NCI-H1105 treated with DMSO at 0.1 percent for 48 hours (cell line): ENCODE results near the gene NDUFAF4.

Source experiments
- DNase-seq: peaks from one replicate; lab custom pipeline; 2025; lab: John Stamatoyannopoulos, UW

NDUFAF4 gene

GRCh38 chr6:96899019-96899418 lies 1.3 kb upstream of the NDUFAF4 start:
- peak; percentile 61 for DNase-seq

- DNase-seq, result peak; percentile 41
These were observed 655 bp upstream of the NDUFAF4 start for GRCh38 chr6:96898241-96898851.

DNA sequence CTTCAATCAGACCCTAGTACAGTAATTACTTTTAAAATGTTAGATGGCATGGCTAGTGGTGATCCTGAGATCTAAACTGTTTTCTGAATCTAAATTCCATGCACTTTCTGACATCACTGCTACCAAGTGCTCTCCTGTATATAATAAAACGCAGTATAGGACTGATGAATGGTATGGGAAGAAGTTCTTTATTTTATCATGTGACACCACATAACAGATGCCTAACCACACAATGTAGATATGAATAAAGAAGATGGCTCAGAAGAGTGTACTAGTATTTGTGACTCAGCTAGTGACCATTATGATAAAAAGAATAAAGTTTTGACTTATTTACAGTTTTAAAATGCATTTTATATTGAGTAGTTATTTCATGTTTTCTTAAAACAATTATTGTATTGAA lies 8.5 kb downstream of the NDUFAF4 start:
- no peak for DNase-seq

DNA sequence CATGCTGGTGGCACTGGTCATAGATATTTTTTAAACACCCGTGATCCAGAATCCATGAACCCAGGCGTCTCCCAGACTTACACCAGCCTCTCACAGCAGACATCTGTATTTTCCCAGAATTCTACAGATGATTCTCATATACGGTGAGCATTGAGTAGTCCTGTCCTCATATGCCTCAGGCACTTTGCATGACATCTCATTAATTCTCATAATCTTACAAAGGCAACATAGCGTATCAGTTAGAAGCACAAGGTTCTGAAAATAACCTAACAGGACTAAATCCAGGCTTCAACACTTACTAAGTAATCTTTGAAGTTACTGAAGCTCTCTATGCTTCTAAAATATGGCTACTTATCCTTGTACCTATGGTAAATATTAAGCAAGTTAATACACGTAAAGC lies 8.9 kb downstream of the NDUFAF4 start:
- DNase-seq, result no peak

DNA sequence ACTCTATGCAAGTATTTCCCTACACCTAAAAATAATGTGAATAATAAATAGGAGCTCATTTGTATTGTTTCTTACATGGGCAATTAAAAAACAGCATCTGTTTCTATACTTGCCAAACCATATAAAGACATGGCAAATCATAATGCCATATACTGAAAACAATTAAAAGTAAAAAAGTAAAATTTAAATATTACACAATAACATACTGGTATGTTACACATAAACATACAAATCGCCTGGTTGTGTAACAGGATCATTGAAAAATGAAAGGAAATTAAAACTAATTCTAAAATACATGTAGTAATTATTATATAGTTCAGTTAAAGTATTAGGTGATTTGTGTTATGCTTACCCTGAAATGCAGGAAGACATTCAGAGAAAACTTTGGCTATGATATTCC lies 11.2 kb downstream of the NDUFAF4 start:
- DNase-seq, result no peak

DNA sequence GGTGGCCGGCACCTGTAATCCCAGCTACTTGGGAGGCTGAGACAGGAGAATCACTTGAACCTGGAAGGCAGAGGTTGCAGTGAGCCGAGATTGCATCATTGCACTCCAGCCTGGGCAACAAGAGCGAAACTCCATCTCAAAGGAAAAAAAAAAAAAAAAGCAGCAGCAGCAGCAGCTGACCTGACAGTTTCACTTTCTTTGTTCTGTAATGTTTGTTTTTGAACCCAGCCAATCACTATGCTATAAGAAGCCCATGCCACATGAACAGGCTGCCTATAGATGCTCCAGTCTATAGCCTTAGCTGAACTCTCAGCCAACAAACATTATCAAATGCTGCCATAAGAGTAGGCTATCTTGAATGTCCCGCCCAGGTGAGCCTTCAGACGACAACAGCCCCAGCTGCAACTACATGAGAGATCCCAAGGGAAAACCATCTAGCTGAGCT lies 12.5 kb downstream of the NDUFAF4 start:
- peak; percentile 21 for DNase-seq

DNA sequence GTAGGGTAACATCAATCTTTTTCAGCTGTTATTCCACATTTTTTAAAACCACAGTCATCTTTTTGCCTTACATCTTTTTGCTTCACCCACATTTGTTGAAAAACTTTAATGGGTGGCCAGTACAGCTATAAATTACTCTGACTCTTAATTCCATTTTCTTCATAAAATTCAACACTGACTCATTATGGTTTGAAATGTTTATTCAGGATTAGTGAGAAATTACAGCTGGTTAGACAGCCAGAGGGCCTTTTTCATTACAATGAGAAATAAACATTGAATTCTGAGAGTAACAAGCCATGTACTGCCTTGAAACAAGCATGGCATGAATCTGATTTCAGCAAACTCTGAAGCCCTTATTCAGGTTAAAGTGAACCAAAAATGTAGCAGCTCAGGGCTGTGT lies 19.5 kb downstream of the NDUFAF4 start:
- no peak for DNase-seq

DNA sequence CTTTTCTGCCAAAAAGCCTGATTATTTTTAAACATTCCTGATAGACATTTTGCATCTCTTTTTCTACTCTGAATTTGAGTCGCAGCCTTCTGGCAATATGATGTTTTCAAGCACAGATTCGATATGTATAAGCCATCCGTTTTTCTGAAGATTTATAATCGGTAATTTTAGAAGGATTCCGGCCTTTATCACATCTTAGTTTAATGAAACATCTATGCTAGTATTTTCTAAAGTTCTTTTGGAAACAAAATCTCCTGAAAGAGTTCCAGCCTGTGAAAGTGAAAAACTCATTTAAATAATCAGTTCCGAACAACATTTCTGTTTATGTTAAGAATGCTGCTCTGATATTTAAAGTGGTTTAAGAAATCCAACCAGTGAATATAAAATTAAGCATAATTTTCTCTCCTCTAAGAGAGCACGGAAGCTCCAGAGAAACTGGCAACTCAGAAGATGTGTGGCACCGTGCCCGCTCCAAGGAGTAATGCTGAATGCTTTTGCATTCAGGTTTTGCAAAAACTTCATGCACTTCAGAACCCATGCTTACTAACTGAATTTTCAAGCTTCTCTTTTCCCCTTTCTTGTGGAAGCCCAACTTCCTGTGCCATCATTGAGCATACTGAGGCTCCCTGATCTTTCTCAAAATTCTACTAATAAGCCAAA lies 20.7 kb downstream of the NDUFAF4 start:
- DNase-seq, result no peak

GRCh38 chr6:96872976-96873375 lies 24.7 kb downstream of the NDUFAF4 start:
- no peak for DNase-seq

- DNase-seq, result no peak
These were observed 32.7 kb downstream of the NDUFAF4 start for GRCh38 chr6:96865055-96865405.

DNA sequence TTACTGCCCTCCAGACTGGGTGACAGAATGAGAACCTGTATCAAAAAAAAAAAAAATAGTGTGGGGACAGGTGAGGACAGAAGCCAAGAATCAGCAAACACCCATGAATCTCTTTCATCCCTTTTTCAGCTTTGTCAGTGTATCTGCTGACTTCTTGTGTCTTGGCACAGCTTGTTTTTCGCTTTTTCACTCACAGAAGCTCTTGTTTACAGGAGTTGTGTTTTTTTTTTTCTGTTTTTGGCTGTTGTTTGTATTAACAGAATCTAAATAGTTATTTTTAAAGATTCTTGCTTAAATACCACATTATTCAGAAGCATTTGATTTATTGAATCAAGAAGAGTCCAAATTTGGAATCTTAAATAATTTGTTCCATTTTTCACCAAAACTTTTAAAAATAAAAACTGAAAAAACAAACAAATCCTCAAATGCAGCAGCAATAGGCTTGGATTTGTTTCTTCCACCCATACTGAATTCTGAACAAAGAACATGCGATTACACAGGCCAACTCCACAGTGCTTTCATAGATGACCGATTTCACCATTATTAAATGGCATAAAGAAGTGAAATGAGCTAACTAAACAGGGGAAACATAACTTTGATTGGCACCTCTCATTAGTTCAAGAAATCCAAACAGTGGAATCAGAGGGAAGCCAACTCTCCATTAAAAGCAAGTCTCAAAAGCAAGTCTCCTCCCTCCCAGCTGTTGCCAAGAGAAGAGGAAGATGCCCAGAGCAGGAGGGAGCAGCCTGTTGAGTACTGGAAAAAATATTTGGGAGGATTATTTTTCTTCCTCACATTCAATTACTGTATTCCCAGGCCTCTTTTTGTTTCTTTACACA lies 33.3 kb downstream of the NDUFAF4 start:
- DNase-seq, result no peak

- no peak for DNase-seq
These were observed 35.1 kb downstream of the NDUFAF4 start for GRCh38 chr6:96862560-96862959.

DNA sequence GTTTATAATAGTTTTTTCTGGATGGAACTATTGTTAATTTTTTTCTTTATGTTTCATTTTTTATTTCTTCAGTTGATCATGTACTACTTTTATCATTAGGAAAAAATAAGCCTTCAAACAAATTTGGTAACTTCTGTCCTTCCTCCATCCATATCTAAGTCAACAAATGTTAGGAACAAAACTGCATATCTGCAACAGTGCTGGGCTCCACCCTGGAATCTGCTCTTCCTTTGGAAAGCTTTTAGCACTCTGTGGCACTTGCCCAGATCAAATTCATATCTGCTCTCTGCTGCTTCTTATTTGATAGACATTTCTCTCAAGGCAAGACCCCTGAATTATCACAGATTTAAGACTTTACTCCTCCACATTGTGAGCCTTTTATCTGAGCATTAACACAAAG lies 36.1 kb downstream of the NDUFAF4 start:
- no peak for DNase-seq

DNA sequence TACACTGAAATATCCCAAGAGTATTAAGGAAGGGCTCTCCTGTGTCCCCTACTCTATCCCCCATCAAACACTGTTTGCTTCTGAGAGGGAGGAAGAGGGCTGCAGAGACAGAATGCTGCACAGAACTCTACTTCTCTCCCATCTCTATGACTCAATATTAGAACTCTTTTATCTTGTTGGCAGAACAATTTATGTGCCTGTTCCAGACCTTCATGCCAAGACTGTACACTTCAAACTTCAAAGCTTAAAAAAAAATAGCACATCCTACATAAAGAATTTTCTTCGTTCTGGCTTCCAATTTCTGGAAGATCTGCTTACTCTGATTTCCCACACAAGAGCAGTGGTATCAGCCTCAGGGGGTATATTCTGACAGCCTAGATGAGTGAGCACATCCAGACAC lies 40.8 kb downstream of the NDUFAF4 start:
- DNase-seq, result no peak

DNA sequence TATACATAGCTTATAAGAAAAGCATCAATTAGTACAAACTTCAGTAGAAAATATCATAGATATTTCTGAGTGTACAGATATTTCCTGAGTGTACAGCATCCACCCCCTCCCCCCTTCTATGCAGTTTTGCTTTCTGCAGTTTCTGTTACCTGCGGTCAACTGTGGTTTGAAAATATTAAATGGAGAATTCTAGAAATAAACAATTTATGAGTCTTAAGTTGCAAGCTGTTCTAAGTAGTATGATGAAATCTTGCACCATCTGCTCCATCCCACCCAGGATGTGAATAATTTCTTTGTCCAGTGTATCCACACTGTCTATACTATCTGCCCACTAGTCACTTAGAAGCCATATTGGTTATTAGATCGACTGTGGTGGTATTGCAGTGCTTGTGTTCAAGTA lies 44.6 kb downstream of the NDUFAF4 start:
- DNase-seq, result no peak

DNA sequence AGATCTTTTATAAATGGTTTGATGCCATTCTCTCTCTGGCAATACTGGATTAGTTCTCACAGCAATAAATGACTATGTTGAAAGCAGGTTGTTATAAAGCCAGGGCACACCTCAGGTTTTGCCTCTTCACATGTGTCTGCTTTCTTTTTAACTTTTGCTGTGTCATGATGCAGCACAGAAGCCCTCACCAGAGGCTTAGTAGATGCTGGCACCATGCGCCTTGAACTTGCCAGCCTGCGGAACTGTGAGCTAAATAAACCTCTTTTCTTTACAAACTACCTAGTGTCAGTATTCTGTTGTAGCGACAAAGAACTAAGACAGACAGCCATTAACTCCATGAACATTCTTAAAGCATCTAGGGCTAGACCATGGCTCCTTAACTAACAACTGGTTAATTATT lies 45.1 kb downstream of the NDUFAF4 start:
- DNase-seq, result no peak

DNA sequence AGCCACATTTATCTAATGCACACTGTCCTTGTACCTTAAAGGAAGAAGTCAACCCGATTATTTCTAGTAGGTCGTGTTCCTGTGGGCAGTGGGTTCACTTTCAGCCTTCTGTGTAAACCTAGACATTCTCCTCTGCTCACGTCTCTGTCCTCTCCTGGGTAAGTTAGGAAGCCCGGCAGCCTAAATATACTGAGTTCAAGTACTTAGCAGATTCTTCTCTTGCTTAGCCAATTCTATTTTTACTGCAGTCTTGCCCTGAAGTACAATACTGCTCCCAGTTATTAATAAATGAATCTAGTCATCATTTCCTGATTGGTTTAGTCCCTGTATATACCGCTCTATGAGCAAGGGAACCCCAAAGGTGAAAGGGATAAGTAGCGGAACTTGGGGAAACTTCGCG lies 45.8 kb downstream of the NDUFAF4 start:
- DNase-seq, result no peak

GRCh38 chr6:96849615-96850014 lies 48.1 kb downstream of the NDUFAF4 start:
- DNase-seq, result no peak

DNA sequence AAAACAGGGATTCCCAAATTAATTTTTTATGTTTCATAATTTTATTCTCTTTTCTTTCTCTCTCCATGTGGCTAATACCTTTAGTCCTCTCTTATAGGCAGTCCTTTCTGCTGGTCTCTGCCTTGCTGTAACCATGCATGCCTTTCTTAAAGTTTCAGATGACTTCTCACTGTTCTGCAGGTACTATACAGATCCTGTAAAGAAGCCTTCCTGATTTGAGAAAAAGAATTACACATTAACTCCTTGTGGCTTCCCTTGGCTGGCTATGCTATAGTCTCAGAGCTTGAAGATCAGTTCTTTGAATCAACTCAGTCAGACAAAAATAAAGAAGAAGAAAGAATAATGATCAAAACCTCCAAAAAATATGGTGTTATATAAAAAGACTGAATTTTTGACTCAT lies 53.2 kb downstream of the NDUFAF4 start:
- no peak for DNase-seq

GRCh38 chr6:96841345-96841744 lies 56.3 kb downstream of the NDUFAF4 start:
- no peak for DNase-seq
